Spleen (tissue), 11 donors: ENCODE measurements around the gene WASF2. TPM values are rescaled to one million over a fixed set of nuclear protein-coding genes. Genes with fewer than 3 reads are reported as not detected.

Experiments
- DNase-seq: peaks from one replicate; pipeline ENCODE4 v3.0.0-alpha.2; 2020
- H3K27ac ChIP-seq, 8 donors: fragments of 200-600 bp; sonication (generic) in 7 of 8; 1 replicate in 4 of 8; 2 replicates in 4 of 8; pipeline versions ENCODE4 v1.5.0 to v1.8.0; 2016 to 2021; ENCODE audit warnings: inconsistent platforms in 4 of 8, mild to moderate bottlenecking in 4 of 8, moderate library complexity in 1 of 8
- H3K27me3 ChIP-seq, 7 donors: fragments of 200-600 bp; sonication (generic) in 6 of 7; replicated peaks in 1 of 7; 1 replicate in 4 of 7; 2 replicates in 3 of 7; pipeline versions ENCODE4 v1.5.0 to v1.8.0; 2016 to 2021; ENCODE audit warnings: inconsistent platforms in 3 of 7, mild to moderate bottlenecking in 1 of 7
- H3K36me3 ChIP-seq, 6 donors: fragments of 200-600 bp; sonication (generic) in 5 of 6; 1 replicate in 4 of 6; 2 replicates in 2 of 6; pipeline versions ENCODE4 v1.5.0 to v1.8.0; 2016 to 2021; ENCODE audit warnings: inconsistent platforms in 2 of 6
- H3K4me1 ChIP-seq, 6 donors: fragments of 200-600 bp; sonication (generic) in 5 of 6; 1 replicate in 3 of 6; 2 replicates in 3 of 6; pipeline versions ENCODE4 v1.5.0 to v1.8.0; 2016 to 2021; ENCODE audit warnings: inconsistent platforms in 3 of 6
- H3K4me3 ChIP-seq, 8 donors: fragments of 200-600 bp; sonication (generic) in 7 of 8; 1 replicate in 4 of 8; 2 replicates in 4 of 8; pipeline versions ENCODE4 v1.5.0 to v1.8.0; 2016 to 2021; ENCODE audit warnings: inconsistent platforms in 4 of 8, mild to moderate bottlenecking in 4 of 8, moderate library complexity in 2 of 8
- H3K9me3 ChIP-seq, 8 donors: fragments of 200-600 bp; sonication (generic) in 7 of 8; 1 replicate in 4 of 8; 2 replicates in 4 of 8; pipeline versions ENCODE4 v1.5.0 to v1.8.0; 2016 to 2021; ENCODE audit warnings: inconsistent platforms in 4 of 8
- POLR2A ChIP-seq, 3 donors: fragments of 450-650 bp; IDR thresholded peaks; one replicate each; pipeline ENCODE4 v1.5.1; 2017; ENCODE audit warnings: antibody characterized with exemption in 3 of 3, mild to moderate bottlenecking in 1 of 3
- POLR2AphosphoS5 ChIP-seq, 3 donors: sonication (generic); formaldehyde crosslinking; IDR thresholded peaks; one replicate each; pipeline ENCODE4 v1.5.1; 2017; ENCODE audit warnings: antibody characterized with exemption in 3 of 3
- WGBS, 5 donors: extraction: QIAGEN DNeasy Blood & Tissue Kit in 3 of 5; methylation state at CpG; one replicate each; pipeline versions ENCODE4 v1.1.5 to v1.1.7; 2013 to 2018; 5-methylcytosine and 5-hydroxymethylcytosine counted together
- intact Hi-C: fragments of 100-400 bp; cut with DNase I; formaldehyde crosslinking; loops from one replicate; pipeline ENCODE4 v1.15.0; 2023; ENCODE audit warnings: low total_unique reads
- polyA plus RNA-seq, 3 donors: library from polyadenylated mRNA; stranded (reverse); fragments of 200-250 nt; gene quantifications; one replicate each; pipeline ENCODE4 v1.2.1, GENCODE V29; 2013
- total RNA-seq, 7 donors: library from RNA; depleted of rRNA in 3 of 7; stranded (reverse); fragments of >200 nt in 3 of 7; fragmentation: NEBNext Ultra II Directional in 4 of 7; extraction: Animal tissue kit (Norgen Biotek cat#: 25700) in 4 of 7; gene quantifications; one replicate each; pipeline versions ENCODE4 v1.1.0 to v1.2.1, GENCODE V29; 2016 to 2021
- TF ChIP-seq, protein P1 (sequence below), 11 experiments: fragments of 200-600 bp in 7 of 11; fragments of 450-650 bp in 4 of 11; sonication (generic) in 4 of 11; IDR thresholded peaks in 8 of 11; conservative IDR thresholded peaks in 3 of 11; 1 replicate in 7 of 11; 2 replicates in 4 of 11; pipeline versions ENCODE4 v1.4.0 to v1.8.0; 2016 to 2021; ENCODE audit warnings: antibody characterized with exemption in 11 of 11, inconsistent platforms in 4 of 11, mild to moderate bottlenecking in 1 of 11
- donor health status: healthy with polysubstance abuse.
- donor health status: DM: no; HTN: no; CAD: no; lungs with moderate emphysema.
- donor health status: DM: no; HTN: no; CAD: no.
- donor health status: Bipolar disorder and iron deficiency.
- donor health status: healthy.
- donor health status: DM: no; HTN: no; CAD: no.
- donor health status: DM: yes; HTN: yes; CAD: no.

Gene WASF2
- total and polyA plus RNA-seq, 10 donors: 17.2 to 196 (median 95.6) TPM

DNA sequence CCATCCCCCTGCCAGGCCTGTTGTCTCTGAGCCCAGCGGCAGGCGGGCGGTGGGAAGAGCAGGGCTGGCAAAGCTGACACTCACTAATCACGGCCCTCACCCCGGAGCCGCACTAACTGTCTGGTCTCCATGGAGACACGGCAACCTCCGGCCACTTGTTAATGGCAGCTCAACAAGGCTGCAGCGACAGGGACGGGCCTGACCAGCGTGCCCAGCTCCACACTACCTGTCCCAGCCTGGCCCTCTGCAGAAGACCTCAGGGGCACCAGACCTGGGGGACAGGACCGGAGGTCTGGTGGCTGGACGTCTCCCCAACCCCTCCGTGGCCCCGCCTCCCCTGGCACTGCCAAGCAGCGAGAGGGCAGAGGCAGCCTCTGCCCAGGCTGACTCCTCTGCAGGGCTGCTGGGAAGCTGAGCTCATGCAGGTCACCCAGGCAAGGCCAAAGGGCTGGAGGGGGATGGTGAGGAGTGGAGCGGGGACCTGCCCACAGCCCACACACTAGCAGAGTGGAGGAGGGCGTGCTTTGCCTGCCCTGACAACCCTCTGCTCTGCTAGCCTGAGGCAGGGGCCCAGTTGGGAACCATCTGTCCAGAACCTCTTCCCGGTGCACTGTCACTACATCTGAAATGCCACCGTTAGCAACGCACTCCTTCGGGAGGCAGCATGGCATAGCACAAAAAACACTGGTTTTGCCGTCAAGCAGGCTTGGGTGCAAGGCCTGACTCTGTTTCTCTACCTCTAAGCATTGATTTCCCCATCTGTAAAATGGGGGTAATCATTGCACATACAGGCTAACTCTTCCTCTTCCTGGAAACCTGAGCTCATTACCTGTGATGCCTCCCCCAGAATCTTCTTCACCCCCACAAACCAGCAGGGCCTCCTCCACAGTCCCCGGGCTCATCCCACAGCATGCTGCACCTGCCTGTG lies 29.6 kb upstream of the WASF2 start:
- H3K4me1 ChIP-seq: peaks cover 27 to 86% (median 65%) of the 10 kb centered on the region in 6 donors
- peak overlapping the region in 1 of 8 donors; percentile 14 for H3K4me3 ChIP-seq
- TF ChIP-seq POLR2A (IDR thresholded peaks at IDR 0.05) (no peak), POLR2AphosphoS5 (IDR thresholded peaks at IDR 0.05) (peak; percentile 43 to 84 (median 74))
- TF ChIP-seq, protein P1, sequence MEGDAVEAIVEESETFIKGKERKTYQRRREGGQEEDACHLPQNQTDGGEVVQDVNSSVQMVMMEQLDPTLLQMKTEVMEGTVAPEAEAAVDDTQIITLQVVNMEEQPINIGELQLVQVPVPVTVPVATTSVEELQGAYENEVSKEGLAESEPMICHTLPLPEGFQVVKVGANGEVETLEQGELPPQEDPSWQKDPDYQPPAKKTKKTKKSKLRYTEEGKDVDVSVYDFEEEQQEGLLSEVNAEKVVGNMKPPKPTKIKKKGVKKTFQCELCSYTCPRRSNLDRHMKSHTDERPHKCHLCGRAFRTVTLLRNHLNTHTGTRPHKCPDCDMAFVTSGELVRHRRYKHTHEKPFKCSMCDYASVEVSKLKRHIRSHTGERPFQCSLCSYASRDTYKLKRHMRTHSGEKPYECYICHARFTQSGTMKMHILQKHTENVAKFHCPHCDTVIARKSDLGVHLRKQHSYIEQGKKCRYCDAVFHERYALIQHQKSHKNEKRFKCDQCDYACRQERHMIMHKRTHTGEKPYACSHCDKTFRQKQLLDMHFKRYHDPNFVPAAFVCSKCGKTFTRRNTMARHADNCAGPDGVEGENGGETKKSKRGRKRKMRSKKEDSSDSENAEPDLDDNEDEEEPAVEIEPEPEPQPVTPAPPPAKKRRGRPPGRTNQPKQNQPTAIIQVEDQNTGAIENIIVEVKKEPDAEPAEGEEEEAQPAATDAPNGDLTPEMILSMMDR (IDR thresholded peaks at IDR 0.05 in 8 of 11, conservative IDR thresholded peaks at IDR 0.05 in 3 of 11): no peak
- H3K36me3 ChIP-seq: no peaks in the 10 kb centered on the region
- H3K27ac ChIP-seq: peak overlapping the region; percentile 40 to 68 (median 53)
- H3K9me3 ChIP-seq: no peaks in the 10 kb centered on the region
- intact Hi-C loops: no loop called here
- WGBS, 5 donors: 65 to 79% (median 69%) methylated on average over 18 to 24 of the region's 24 CpGs
- DNase-seq: peak; percentile 85
- H3K27me3 ChIP-seq: peaks cover 0 to 4% (median 0%) of the 10 kb centered on the region in 7 donors

DNA sequence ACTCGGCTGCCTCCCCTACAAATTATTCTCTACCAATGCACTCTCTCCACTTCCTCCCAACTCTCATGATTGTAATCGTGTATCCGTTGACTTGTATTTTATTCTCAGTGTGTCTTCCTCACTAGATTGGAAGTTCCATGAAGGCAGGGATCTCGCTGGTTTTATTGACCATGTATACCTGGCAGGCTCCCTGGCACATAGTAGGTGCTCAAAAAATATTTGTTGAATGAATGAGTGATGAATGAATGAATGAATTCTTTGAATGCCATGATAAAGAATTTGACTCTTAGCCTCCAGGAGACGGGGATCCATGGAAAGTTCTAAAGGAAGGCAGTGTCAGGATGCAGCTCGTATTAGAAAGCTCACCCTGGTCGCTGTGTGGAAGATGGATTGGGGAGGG lies 28.8 kb upstream of the WASF2 start:
- Histone ChIP-seq H3K27me3 (peaks cover 0 to 4% (median 0%) of the 10 kb centered on the region in 7 donors), H3K4me1 (peaks cover 32 to 86% (median 63%) of the 10 kb centered on the region in 6 donors), H3K9me3 (no peaks in the 10 kb centered on the region), H3K36me3 (no peaks in the 10 kb centered on the region), H3K4me3 (no peak overlapping the region), H3K27ac (peak overlapping the region in 7 of 8 donors; percentile 40 to 68 (median 59))
- intact Hi-C loops: no loop called here
- WGBS, 5 donors: 71 to 88% (median 81%) methylated on average over 7 of the region's 7 CpGs
- DNase-seq: no peak
- TF ChIP-seq, protein P1 (IDR thresholded peaks at IDR 0.05 in 8 of 11, conservative IDR thresholded peaks at IDR 0.05 in 3 of 11): no peak

DNA sequence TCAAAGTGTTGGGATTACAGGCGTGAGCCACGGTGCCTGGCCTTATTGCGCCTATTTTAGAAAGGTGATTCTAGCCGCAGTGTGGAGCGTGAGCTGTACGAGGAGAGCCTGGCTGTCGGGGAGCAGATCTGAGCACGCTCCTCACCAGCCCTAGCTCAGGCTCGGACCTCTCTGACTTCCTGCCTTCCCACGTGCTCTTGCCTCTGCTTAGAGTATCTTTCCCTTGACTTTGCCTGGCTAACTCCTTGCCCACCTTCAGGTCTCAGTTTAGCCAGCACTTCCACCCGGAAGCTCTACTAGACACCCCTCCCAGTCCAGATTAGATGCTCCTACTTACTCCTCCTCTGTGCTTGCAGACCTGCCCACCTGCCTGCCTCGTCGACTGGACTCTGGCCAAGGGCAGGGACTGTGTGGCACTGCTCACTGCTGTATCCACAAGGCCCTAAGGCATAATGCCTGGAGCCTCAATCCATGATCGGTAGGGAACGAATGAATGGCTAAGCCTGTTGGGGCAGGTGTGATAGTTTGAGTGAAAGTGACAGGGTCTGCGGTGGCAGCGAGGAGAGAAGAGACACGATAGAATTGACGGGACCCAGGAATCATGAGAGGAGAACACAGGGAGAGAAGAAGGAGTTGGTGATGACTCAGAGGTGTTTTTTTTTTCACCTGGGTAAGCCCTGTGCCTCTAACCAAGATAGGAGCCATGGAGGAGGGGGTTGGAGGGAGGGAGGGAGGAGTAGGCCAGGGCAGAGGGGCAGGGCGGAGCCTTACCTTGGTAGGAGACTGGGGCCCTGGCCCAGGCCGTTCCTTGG lies 28.1 kb upstream of the WASF2 start:
- WGBS, 5 donors: 75 to 84% (median 80%) methylated on average over 21 of the region's 21 CpGs

More for the DNA sequence above, 28.1 kb upstream of the WASF2 start:
- Histone ChIP-seq H3K9me3 (no peaks in the 10 kb centered on the region), H3K27ac (peak overlapping the region in 5 of 8 donors; percentile 51 to 68 (median 57)), H3K4me1 (peaks cover 34 to 86% (median 63%) of the 10 kb centered on the region in 6 donors), H3K4me3 (no peak overlapping the region), H3K36me3 (no peaks in the 10 kb centered on the region), H3K27me3 (peaks cover 0 to 4% (median 0%) of the 10 kb centered on the region in 7 donors)
- no peak for DNase-seq
- TF ChIP-seq POLR2A (IDR thresholded peaks at IDR 0.05) (no peak), POLR2AphosphoS5 (IDR thresholded peaks at IDR 0.05) (no peak)
- TF ChIP-seq, protein P1 (IDR thresholded peaks at IDR 0.05 in 8 of 11, conservative IDR thresholded peaks at IDR 0.05 in 3 of 11): no peak
- intact Hi-C loops: no loop called here
